ENCODE data around the gene SLC8A2.

SLC8A2 gene

GRCh38 chr19:47476438-47476972, 4.8 kb upstream of the SLC8A2 start:
- TF ChIP-seq CTCF (IDR thresholded peaks at IDR 0.05; ENCODE audit: low read depth, low read length), result no peak
- DNase-seq (ENCODE audit: extremely low read depth, low read depth), result no peak

GRCh38 chr19:47475465-47475864, 3.8 kb upstream of the SLC8A2 start:
- TF ChIP-seq CTCF (IDR thresholded peaks at IDR 0.05; ENCODE audit: low read depth, low read length), result no peak
- DNase-seq (ENCODE audit: extremely low read depth, low read depth), result no peak

- no peak for TF ChIP-seq CTCF (IDR thresholded peaks at IDR 0.05; ENCODE audit: low read depth, low read length)
- no peak for DNase-seq (ENCODE audit: extremely low read depth, low read depth)
Observed at GRCh38 chr19:47473336-47473735, 1.6 kb upstream of the SLC8A2 start.

GRCh38 chr19:47471381-47471732, 336 bp downstream of the SLC8A2 start:
- TF ChIP-seq CTCF (IDR thresholded peaks at IDR 0.05; ENCODE audit: low read depth, low read length), result no peak
- DNase-seq (ENCODE audit: extremely low read depth, low read depth), result no peak

GRCh38 chr19:47470447-47471195, 1.1 kb downstream of the SLC8A2 start:
- no peak for DNase-seq (ENCODE audit: extremely low read depth, low read depth)
- TF ChIP-seq CTCF (IDR thresholded peaks at IDR 0.05; ENCODE audit: low read depth, low read length), result no peak

GRCh38 chr19:47469719-47470118, 2.0 kb downstream of the SLC8A2 start:
- TF ChIP-seq CTCF (IDR thresholded peaks at IDR 0.05; ENCODE audit: low read depth, low read length), result no peak
- DNase-seq (ENCODE audit: extremely low read depth, low read depth), result no peak

GRCh38 chr19:47469363-47469700, 2.4 kb downstream of the SLC8A2 start:
- DNase-seq (ENCODE audit: extremely low read depth, low read depth), result no peak
- no peak for TF ChIP-seq CTCF (IDR thresholded peaks at IDR 0.05; ENCODE audit: low read depth, low read length)

Measured in AG09319 (cell line).